A549 treated with Mapracorat at 1 μM for 4 hours (cell line): ENCODE data around the gene FAAP24. TPM values are rescaled to one million over a fixed set of nuclear protein-coding genes. Genes with fewer than 3 reads are reported as not detected.

ENCODE experiments used
- total RNA-seq: library from RNA; stranded (reverse); fragments of 200-300 nt; extraction: Qiagen RNA extraction; gene quantifications from 5 replicates; pipeline ENCODE4 v1.2.3, GENCODE V29; 2022

FAAP24 gene
- total RNA-seq, result 14.0 to 15.6 TPM (median 14.7 TPM) in 5 replicates

GRCh38 chr19:32971715-32972540 is at the start of gene FAAP24, which contains the start of gene CEP89:
Gene FAAP24, plus strand, starts transcription at chr19:32972242. Its CDS starts 955 bp downstream, at chr19:32973197.
Gene CEP89, minus strand, starts transcription at chr19:32971958. Its CDS starts 84 bp downstream, at chr19:32971874.

Other genes with a start within 250 kb of the FAAP24 start
- gene SLC7A9, start 102.5 kb upstream of the FAAP24 start, total RNA-seq, result 0.29 to 0.62 TPM (median 0.45 TPM) in 4 of 5 replicates, not detected in the other
- gene CEP89, start 284 bp upstream of the FAAP24 start, total RNA-seq, result 42.2 to 50.8 TPM (median 44.9 TPM) in 5 replicates
- 43.7 to 56.1 TPM (median 53.1 TPM) in 5 replicates for gene RHPN2, start 92.6 kb downstream of the FAAP24 start, total RNA-seq
- 12.8 to 15.9 TPM (median 15.0 TPM) in 5 replicates for gene GPATCH1, start 108.9 kb downstream of the FAAP24 start, total RNA-seq
- 0.31 TPM in 1 of 5 replicates, not detected in the others for gene WDR88, start 159.9 kb downstream of the FAAP24 start, total RNA-seq
- gene LRP3, start 222.1 kb downstream of the FAAP24 start, total RNA-seq, result 29.1 to 54.1 TPM (median 51.0 TPM) in 5 replicates